ENCODE data around the gene TRIOBP.
A peak's percentile ranks its signal among the peaks of the same experiment; 100 is the strongest.
"Not testable (repeated sequence)": the region's sequence is repeated elsewhere in the genome, so short reads cannot be mapped to it uniquely, and the experiment has no call there.

TRIOBP gene

DNA sequence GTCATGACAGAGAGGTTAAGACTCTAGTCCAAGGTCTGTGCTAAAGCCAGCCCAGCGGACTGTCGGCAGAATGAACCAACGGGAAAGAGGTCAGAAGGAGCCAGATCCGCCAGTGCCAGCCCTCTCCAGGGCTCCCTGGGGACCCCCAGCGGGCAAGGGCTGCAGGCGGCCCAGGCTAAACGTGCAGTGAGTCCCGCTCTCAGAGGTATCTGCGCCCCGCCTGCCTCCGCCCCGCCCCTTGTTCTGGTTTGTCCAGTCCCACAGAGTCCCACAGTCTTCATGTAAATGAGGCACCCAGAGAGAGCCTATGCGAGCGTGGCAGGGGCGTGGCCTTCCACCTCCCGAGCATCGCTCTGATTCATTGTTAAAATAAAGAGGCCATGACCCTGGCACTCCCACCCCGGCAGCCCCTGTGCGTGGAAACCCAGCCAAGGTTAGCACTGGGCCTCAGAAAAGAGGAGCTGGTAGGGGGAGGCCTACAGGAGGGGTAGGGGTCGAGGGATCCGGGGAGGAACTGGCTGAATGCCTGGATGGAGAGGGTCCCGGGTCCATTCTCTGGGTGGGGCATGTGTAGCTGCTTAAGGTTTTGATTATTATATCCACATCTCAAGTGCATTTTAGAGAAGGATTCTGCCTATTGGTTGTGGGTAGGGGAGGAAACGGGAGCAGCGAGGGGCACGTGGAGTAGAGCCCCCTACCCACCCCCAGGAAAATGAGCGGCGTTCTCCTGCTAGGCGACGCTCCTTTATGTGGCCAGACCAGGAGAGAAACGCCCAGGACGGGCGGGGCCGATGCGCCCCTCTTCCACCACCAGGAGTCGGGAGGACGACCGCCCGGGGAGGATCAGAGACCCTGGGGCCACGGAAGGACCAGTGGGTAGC is at the start of gene TRIOBP:
Gene TRIOBP, plus strand, starts transcription at position 392 of the 881 bp plus-strand sequence. CDS start 4,318 bp downstream, outside the sequence.
- DNase-seq (ENCODE audit: insufficient read length, low spot score) (peak; percentile 86), FAIRE-seq (peak; percentile 4)

DNA sequence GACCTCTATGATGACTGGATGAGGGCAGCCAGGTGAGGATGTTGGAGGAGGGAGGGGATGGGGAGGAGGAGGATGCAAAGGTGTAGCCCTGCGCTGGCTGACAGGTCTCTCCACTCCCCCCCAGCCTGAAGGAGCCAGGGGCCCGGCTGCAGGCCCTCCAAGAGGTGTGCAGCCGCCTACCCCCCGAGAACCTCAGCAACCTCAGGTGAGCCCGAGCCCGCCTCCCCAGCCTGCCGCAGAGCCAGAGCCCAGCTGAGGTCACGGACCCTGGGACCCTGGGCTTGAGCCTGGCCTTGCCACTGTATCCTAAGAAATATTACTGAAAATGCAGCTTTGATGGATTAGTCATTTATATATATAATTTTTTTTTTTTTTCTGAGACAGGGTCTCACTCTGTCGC is 49.5 kb upstream of the TRIOBP start:
- FAIRE-seq: no peak
- DNase-seq (ENCODE audit: insufficient read length, low spot score): no peak

GRCh38 chr22:37647928-37648327 is 48.9 kb upstream of the TRIOBP start:
- DNase-seq (ENCODE audit: insufficient read length, low spot score): no peak

GRCh38 chr22:37650463-37651136 is 46.2 kb upstream of the TRIOBP start:
- DNase-seq (ENCODE audit: insufficient read length, low spot score): no peak
- FAIRE-seq: no peak

More at GRCh38 chr22:37647928-37648327, 48.9 kb upstream of the TRIOBP start:
- FAIRE-seq: no peak

DNA sequence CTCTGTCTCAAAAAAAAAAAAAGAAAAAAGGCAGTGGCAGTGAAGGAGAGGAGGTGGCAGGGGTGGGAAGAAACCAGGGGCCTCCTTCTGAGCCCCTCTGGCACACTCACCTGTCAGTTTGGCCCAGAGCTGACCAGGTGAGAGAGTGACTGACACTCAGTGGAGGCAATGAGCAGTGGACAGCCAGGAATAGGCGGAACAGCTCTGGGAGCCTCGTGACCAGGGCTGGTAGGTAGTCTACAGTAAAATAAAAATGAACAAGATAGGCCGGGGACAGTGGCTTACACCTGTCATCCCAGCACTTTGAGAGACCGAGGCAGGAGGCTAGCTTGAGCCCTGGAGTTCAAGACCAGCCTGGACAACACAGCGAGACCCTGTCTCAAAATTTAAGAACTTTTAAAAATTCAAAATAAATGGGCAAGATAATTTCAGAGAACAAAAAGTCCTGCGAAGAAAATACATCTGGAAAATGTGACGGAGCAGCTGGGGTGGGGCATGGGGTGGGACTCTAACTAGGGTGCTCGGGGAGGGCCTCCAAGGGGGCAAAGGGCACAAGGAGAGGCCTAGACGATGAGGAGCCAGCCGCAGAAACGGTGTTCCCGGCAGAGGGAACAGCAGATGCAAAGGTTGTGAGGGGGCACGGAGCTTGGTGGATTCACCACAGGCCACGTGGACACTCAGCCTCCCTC is 42.1 kb upstream of the TRIOBP start:
- DNase-seq (ENCODE audit: insufficient read length, low spot score): no peak
- no peak for FAIRE-seq

DNA sequence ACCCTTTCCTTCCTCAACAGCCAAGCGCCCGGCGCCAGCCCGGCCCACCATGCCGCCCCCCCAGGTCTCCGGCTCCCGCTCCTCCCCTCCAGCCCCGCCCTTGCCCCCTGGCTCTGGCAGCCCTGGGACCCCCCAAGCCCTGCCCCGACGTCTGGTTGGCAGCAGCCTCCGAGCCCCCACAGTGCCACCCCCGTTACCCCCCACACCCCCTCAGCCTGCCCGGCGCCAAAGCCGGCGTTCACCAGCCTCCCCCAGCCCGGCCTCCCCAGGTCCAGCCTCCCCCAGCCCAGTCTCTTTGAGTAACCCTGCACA is 41.6 kb upstream of the TRIOBP start:
- DNase-seq (ENCODE audit: insufficient read length, low spot score) (no peak), FAIRE-seq (no peak)

- DNase-seq (ENCODE audit: insufficient read length, low spot score): not testable (repeated sequence)
Measured at GRCh38 chr22:37656583-37656982, 40.3 kb upstream of the TRIOBP start.

GRCh38 chr22:37657590-37658132 is 39.2 kb upstream of the TRIOBP start:
- DNase-seq (ENCODE audit: insufficient read length, low spot score) (no peak), FAIRE-seq (no peak)

More at GRCh38 chr22:37656583-37656982, 40.3 kb upstream of the TRIOBP start:
- not testable (repeated sequence) for FAIRE-seq

DNA sequence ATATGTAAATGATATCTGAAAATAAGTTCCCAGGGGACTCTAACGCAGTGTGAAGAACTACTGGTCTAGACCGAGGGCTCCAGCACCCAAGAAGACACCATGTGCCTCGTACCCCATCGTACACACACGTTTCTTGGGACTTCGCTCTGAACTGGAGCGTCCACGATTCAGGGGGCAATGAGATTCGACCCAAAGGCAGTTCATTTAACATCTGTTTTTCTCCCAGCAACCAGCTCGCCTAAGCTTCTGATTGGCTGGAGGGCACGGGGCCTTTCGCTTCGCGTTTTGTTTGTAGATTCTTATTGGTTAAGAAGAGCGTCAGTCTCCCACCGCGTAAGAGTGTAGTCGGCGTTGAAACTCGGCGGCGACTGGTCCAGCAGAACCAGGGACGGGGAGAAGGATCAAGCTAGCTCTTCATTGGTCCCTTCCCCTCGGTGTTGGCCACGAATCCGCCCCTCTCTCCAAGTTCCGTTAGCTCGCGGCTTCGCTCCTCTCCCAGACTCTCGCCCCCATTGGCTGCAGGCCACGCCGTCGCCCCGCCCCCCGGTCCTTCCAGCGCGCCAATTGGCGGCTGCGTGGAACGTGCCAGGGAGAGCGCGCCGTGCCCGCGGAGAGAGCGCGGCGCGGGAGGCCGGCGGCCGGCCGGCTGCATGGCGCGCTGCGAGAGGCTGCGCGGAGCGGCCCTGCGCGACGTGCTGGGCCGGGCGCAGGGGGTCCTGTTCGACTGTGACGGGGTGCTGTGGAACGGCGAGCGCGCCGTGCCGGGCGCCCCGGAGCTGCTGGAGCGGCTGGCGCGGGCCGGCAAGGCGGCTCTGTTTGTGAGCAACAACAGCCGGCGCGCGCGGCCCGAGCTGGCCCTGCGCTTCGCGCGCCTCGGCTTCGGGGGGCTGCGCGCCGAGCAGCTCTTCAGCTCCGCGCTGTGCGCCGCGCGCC is 38.4 kb upstream of the TRIOBP start, which contains the start of gene PDXP:
Gene PDXP, plus strand, starts transcription at position 591 of the 933 bp plus-strand sequence. Its CDS starts 60 bp downstream, at position 651.
- DNase-seq (ENCODE audit: insufficient read length, low spot score) (peak; percentile 96), FAIRE-seq (peak; percentile 77)

DNA sequence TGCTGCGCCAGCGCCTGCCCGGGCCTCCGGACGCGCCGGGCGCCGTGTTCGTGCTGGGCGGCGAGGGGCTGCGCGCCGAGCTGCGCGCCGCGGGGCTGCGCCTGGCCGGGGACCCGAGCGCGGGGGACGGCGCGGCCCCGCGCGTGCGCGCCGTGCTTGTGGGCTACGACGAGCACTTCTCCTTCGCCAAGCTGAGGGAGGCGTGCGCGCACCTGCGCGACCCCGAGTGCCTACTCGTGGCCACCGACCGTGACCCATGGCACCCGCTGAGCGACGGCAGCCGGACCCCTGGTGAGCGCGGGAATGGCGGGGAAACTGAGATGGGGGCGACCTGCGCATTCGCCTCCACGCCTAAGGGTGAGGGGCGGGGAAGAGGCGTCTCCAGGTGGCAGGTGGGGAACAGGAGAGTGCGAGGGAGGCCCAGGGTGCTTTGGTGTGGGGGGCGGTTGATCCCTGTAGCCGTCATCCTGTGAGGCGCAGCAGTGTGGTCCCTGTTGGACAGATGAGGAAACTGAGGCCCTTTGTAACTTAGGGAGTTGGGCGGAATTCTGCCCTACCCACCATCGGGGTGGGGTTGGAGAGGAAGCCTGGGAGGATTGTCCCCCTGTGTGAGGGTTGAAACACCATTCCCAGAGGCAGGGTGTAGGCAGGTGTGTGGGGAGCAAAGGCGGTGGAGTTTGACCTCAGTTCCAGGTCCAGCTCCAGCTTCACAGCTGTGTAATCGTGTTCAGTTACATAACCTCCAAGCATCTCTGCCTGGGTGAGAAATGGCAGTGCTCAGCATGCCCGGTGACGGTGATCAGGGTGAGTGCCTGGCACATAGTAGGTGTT is 37.6 kb upstream of the TRIOBP start:
- DNase-seq (ENCODE audit: insufficient read length, low spot score) (no peak), FAIRE-seq (no peak)

DNA sequence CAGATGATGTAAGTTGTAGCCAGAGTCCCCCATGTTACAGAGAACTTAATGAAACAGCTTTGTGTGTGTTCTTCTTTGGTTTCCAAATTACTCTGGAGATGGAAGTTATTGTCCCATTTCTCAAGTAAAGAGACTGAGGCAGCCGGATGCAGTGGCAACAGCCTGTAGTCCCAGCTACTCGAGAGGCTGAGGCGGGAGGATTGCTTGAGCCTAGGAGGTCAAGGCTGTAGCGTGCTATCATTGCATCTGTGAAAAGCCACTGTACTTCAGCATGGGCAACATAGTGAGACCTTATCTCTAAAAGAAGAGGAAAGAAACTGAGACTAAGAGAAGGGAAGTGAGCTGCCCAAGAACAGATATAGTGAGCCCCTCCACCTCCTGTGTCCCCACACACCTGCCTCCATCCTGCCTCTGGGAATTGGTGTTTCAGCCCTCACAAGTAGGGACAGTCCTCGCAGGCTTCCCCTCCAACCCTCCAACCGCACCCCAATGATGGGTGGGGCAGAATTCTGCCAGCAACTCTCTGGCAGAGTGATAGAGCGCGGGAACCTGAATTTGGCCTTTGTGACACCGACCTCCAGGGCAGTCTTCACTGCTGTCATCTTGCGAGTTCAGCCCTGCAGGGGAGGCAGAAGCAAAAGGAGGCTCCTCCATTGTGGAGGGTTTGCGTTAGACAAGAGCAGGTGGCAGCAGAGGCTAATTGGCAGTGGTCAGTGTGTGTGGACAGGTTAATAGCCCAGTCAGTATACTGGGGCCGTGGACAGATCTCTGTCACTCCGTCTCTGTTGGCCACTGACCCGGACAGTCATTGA is 36.7 kb upstream of the TRIOBP start:
- FAIRE-seq (no peak), DNase-seq (ENCODE audit: insufficient read length, low spot score) (no peak)

DNA sequence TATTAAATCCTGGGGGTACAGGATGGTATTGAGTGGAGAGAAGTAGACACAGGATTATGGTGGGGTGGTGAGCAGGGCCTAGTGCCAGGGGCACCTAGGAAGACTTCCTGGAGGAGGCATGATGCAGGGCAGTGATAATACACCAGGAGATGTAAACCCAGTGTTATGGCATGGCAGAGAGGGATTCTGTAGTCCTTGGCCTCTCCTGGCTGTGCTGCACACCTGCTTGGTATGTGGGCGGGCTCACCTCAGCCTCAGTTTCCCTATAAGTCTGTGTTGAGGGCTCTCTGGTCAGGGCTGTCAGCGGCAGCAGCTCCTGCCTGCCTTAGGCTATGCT is 36.2 kb upstream of the TRIOBP start:
- DNase-seq (ENCODE audit: insufficient read length, low spot score) (no peak), FAIRE-seq (no peak)

GRCh38 chr22:37661160-37661924 is 35.5 kb upstream of the TRIOBP start:
- FAIRE-seq (no peak), DNase-seq (ENCODE audit: insufficient read length, low spot score) (no peak)

GRCh38 chr22:37662039-37662438 is 34.8 kb upstream of the TRIOBP start:
- FAIRE-seq (no peak), DNase-seq (ENCODE audit: insufficient read length, low spot score) (no peak)

GRCh38 chr22:37663521-37664140 is 33.2 kb upstream of the TRIOBP start:
- FAIRE-seq (no peak), DNase-seq (ENCODE audit: insufficient read length, low spot score) (no peak)

DNA sequence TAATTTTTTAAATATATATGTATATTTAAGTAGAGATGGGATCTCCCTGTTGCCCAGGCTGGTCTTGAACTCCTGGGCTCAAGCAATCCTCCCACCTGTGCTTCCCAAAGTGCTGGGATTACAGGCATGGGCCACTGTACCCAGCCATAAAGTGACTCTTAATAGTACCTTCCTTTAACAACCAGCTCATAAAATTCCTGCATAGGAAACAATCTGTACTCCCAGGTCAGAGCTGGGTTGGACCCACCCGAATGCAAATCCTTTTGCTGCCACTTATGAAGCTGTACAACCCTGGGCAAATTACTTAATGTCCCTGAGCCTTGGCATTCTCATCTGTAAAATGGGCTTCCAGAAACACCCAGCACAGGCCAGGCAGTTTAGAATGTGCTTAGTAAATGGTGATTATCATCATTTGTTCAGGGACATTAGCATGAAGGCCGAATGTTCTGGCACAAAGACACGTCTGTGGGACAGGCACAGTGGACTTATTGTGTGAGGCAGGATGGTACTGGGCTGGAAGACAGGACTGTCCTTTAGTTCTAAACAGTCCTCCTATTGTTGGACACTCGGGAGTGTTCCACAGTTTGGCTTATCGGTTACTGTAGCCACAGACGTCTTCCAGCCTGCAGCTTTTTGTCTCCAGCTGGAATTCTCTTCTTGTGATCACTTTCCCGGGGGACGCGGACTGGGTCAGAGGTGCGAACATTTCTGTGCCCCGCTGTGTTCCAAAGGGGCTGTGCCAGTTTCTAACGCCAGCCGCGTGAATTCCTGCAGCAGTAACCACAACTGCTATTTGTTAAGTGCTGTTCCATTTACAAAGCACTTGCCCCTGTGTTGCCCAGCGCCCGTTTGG is 32.4 kb upstream of the TRIOBP start:
- no peak for DNase-seq (ENCODE audit: insufficient read length, low spot score)
- no peak for FAIRE-seq
